GM13976 (cell line): Measurements from ENCODE around the gene KLF18.
"Not testable (repeated sequence)": the region's sequence is repeated elsewhere in the genome, so short reads cannot be mapped to it uniquely, and the experiment has no call there.

Experiments
- DNase-seq: peaks from one replicate; pipeline ENCODE4 v3.0.0; 2012; ENCODE audit warnings: low spot score
- CTCF ChIP-seq: IDR thresholded peaks from 2 replicates; pipeline ENCODE4 v1.5.1; 2012; ENCODE audit warnings: borderline replicate concordance, mild to moderate bottlenecking; ENCODE audit not compliant: insufficient read depth; ENCODE audit errors: extremely low read depth, missing control alignments, control extremely low read depth
- in situ Hi-C: fragments of 300-500 bp; cut with MboI; formaldehyde crosslinking; loops from one replicate; pipeline ENCODE4 v1.12.0; 2022; ENCODE audit warnings: low sequenced_read_pairs, mixed read lengths, inconsistent platforms; ENCODE audit not compliant: unreplicated experiment

Gene KLF18

GRCh38 chr1:44144962-44145756 lies 3.7 kb upstream of the KLF18 start:
- TF ChIP-seq CTCF, result no peak
- no peak for DNase-seq
- in situ Hi-C loops, result no loop called here

GRCh38 chr1:44139565-44139964 lies 1.9 kb downstream of the KLF18 start:
- in situ Hi-C loops, DNase-seq: not testable (repeated sequence)

GRCh38 chr1:44138239-44138638 lies 3.2 kb downstream of the KLF18 start:
- in situ Hi-C loops, result no loop called here
- DNase-seq, result no peak
- TF ChIP-seq CTCF, result no peak

GRCh38 chr1:44135886-44136285 lies 5.5 kb downstream of the KLF18 start:
- no peak for TF ChIP-seq CTCF
- DNase-seq, result no peak
- in situ Hi-C loops, result no loop called here

- no peak for TF ChIP-seq CTCF
- no peak for DNase-seq
- in situ Hi-C loops, result no loop called here
These were observed 7.1 kb downstream of the KLF18 start for GRCh38 chr1:44134071-44134920.

GRCh38 chr1:44131411-44131810 lies 10.0 kb downstream of the KLF18 start:
- in situ Hi-C loops, result no loop called here
- no peak for DNase-seq
- no peak for TF ChIP-seq CTCF
